CD4-positive, alpha-beta T cell treated with Interleukin-1 beta for 1 hour (primary cell): ENCODE data around the gene MSH3.
"Not testable (repeated sequence)": the region's sequence is repeated elsewhere in the genome, so short reads cannot be mapped to it uniquely, and the experiment has no call there.

ENCODE experiments used
- DNase-seq, 2 donors: peaks; one replicate each; pipeline ENCODE4 v3.0.0-alpha.2; 2020 to 2022

MSH3 gene

GRCh38 chr5:80864109-80864508 lies 209.7 kb downstream of the MSH3 start:
- no peak for DNase-seq

DNA sequence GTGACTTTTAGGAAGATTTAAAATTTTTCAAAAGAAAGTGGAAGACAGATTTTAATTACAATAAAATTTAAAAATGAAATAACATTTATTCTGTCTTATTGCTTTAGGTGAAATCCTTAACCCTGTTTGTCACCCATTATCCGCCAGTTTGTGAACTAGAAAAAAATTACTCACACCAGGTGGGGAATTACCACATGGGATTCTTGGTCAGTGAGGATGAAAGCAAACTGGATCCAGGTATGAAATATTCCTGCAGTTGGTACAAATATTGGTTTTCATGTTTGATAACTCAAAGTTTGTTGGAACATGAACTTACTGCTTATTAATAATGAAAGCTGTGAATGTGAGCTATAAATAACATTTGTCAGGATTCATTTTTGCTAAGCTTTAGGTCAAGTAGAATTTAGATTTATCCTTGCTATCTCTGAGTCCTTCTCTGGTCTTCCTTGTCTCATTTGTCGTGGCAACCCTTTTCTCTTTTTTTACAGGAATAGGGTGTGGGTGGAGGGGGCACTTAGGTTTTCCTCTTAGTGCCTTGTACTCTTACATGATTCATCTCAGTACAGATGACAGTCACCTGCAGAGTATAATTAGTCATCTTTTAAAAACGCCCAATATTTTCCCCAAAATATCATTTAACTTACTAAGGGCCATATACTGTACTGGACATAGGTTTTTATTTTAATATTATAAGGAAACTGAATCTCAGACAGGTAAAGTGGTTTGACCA lies 210.4 kb downstream of the MSH3 start:
- DNase-seq, result no peak

- no peak for DNase-seq
Measured at GRCh38 chr5:80865551-80865950, 211.1 kb downstream of the MSH3 start.

DNA sequence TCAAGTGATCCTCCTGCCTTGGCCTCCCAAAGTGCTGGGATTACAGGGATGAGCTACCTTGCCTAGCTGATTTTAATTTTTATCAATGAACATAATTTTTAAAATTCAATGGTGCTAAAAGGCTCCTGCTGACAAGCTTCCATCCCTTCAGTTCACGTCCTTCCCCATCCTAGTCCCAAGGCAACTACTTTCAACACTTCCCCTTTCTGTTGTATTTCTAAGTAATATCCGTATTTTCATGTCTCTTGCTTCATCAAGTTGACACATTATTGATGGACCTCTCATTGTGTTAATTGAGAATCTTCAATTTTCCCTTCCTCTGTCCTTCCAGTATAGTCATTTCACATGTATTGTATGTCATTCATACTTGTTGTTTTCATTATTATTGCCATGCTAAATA lies 211.9 kb downstream of the MSH3 start:
- DNase-seq, result no peak

- DNase-seq, result no peak
Measured at GRCh38 chr5:80867233-80867632, 212.8 kb downstream of the MSH3 start.

DNA sequence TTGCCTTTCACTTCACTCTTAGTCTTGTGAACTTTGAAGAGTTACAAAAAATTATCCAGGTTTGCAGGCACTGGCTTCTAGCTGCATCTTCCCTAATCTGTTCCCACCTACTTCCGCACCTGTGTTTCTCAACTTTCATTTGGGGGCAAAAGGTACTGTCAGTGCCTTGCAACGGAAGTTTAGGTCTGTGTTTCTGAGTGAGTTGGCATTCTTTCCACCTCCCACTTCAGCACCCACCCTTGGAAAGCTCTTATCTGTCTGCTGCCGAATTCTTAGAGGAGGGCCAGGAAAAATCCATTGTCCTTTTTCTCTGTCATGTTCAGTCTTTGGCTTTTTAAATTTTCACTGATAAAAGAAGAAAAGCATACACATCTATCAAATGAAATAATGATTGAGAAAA lies 216.0 kb downstream of the MSH3 start:
- DNase-seq, result no peak

DNA sequence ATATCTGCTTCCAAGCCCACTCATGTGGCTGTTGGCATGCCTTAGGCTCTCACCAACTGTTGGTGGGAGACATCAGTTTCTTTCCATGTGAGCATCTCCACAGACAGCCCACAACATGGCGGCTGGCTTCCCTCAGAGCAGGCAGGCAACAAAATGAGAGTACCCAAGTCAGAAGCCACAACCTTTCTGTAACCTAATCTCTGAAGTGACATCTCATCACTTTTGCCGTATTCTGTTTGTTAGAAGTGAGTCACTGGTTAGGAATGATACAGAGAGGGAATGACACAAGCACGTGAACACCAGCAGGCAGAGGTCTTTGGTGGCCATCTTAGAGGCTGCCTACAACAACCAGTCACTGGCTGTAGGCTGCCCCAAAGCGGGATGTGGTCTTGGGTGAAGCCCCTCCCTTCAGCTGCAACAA lies 217.1 kb downstream of the MSH3 start:
- DNase-seq, result no peak

DNA sequence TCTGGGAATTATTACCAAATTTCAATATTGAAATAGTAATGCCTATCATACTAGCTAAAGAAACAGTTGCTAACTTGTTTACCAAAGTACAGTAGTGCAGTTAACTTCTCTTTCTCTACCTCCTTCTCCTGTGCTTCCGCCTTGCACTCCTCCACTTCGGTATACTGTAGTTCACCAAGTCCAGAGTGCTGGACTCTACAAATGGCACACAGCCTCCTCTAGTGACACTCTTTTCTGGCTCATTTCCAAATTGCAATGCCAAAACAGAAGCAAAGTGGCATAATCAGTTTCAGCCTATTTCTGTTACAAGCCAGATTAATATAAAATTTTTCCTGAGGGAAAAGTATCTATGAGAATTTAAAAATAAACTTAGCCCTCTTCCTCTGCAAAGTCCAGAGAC lies 219.7 kb downstream of the MSH3 start:
- no peak for DNase-seq

GRCh38 chr5:80877592-80877991 lies 223.1 kb downstream of the MSH3 start:
- DNase-seq, result no peak

GRCh38 chr5:80881726-80882125 lies 227.3 kb downstream of the MSH3 start:
- no peak for DNase-seq

DNA sequence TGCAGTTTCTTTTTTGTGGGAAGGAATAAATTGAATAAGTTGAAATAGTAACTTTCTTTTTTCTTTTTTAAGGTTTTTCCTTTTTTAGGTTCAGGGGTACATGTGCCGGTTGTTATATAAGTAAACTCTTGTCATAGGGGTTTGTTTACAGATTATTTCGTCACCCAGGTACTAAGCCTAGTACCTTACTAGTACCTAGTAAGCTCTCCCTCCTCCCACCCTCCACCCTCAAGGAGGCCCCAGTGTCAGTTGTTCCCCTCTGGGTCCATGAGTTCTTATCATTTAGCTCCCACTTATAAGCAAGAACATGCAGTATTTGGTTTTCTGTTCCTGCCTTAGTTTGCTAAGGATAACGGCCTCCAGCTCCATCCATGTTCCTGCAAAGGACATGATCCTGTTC lies 228.9 kb downstream of the MSH3 start:
- not testable (repeated sequence) for DNase-seq

DNA sequence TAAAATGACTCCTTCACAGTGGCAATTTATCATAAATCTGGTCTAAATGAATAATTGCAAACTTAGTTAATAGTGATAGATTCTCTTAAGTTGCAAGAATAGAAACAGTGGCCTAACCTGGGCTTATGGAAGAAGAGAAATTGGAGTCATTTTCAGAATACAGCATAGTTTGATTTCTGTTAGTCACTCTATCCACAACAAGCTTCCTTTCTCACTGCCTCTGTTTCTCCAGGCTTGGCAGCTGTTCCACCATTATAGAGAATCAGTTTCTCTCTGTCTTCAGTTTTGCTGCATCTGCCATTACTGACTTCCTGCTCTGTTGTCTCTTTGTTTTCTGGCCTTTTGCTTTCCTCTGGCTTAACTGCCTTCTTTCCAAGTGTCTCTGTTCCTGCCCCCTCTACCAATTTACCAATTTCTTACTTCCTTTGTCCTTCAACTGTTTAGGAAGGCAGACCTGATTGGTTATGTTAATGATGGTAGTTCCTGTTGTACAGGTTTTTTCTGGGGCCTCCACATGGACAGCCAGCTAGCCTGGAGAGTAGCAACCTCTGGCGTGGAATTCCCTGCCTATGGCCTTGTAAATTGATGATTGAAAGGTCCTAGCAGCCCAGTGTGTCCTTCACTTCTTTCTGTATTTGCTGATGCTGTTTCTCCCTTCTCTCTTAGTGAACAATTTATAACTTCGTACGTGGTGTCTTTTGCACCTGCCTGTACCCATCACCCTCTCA lies 229.8 kb downstream of the MSH3 start:
- no peak for DNase-seq

- no peak for DNase-seq
Measured at GRCh38 chr5:80884929-80885328, 230.5 kb downstream of the MSH3 start.

DNA sequence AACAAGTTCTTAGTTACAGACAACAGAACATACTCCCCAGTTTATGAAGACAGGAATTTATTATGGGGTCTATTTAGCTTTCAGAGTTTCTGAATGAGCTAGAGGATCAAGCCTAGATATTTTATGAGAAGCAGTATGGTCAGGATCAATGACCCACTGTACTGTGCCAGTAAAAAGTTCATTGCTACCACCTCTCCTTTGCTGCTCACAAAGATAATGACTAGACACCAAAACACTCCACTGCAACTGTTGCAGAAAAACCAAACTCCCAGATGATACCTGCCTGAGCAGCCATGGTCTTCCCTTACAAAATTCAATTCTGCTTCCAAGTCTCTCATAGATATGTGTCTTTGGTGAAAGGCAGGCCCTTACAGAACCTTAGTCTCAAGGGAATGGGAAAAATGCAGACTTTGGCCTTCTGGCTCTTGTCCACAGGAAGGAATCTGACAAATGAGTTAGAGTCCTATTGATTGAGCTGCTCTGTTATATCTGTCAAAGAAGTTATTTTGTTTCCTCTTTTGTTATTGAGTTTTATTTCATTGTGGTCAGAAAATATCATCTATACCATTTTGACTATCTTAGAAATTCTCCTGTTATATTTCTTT lies 231.0 kb downstream of the MSH3 start:
- no peak for DNase-seq

GRCh38 chr5:80894083-80894482 lies 239.6 kb downstream of the MSH3 start:
- DNase-seq, result no peak

DNA sequence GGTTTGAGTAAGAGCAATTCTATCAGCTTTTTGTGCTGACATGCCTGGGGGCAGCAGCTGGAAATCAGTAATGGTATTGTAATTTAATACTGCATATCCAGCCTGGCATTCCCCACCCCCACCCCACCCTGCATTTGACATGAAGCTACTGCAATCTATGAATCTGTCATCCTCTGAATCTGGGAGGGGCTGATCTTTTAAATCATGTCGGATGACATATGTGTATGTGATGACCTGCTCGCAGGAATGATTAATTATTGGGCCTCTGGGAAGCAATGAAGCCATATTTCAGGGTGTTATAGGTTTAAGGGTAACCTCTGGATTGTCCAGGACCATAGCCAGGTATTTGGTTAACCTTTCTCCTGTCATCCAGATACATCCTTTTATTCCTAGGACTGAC lies 241.1 kb downstream of the MSH3 start:
- DNase-seq, result no peak

DNA sequence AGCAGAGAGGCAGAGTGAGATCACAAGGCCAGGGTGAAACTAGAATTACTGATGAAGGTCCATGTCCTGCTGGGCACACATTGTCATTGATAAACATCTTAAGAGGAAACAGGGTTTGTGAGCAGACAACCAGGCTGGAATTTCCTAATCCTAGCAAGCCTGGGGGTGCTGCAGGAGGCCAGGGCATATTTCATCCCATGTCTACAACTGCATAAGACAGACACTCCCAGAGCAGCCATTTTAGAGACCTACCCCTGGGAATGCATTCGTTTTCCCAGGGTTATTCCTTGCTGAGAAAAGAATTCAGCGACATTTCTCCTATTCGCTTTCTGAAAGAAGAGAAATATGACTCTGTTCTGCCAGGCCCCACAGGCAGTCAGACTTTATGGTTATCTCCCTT lies 248.2 kb downstream of the MSH3 start:
- DNase-seq, result not testable (repeated sequence)

- DNase-seq, result no peak
Measured at GRCh38 chr5:80904533-80905187, 250.2 kb downstream of the MSH3 start.

- DNase-seq, result no peak
Measured at GRCh38 chr5:80905405-80905804, 251.0 kb downstream of the MSH3 start.

- no peak for DNase-seq
Measured at GRCh38 chr5:80912479-80912878, 258.0 kb downstream of the MSH3 start.

DNA sequence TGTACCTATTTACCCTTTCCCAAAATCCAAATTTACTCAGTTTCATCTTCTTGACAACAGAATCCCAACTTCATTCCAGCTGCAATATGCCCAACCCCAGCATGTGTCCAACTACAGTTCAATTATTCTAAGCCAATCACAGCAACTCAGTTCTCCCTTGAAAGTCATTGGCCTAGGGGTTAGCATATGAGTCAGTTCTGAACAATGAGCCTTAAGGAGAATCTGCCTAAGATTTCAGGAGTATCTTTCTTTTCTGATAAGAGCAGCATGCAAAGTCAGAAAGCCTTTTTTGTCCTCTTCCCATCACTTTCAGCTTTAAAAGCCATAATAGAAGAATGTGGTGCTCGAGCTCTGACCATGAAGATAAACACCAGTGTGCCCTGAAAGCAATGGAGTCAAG lies 261.3 kb downstream of the MSH3 start:
- no peak for DNase-seq

DNA sequence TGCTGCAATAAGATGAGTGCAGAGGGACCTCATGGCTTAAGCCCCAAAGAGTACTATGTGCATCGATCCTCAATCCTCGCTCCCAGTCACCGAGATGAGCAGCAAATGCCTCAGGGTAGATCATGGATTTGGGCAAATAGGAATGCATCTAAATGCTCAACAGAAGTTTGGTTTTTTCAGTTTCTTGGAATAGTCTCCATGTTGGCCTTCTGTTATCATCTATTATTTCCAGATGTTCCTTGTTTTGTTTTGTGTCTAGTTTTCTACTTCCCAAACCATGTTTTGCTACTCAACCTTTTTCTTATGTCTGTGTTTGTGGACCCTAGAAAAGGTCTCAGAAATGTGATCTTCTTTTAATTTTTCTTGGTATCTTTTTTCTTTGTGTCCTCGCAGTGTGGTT lies 262.2 kb downstream of the MSH3 start:
- DNase-seq, result no peak

DNA sequence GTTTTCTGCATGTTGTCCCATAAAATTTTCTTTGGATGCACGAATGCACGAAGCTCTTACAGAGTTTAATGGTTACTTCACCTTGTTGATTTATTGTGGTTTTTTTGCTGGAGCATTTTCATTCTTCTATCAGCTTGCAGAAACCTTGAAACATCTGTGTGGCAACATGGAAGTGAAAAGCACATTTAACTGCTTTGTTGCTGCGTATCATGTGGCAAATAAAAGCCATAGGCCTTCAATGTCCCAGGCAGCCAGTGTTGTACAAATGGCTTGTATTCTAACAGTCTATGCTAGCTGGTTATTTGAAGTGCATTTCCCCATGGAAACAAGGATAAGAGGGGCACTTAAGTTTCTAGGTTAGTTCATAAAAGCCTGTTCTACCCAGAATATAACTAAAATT lies 263.2 kb downstream of the MSH3 start:
- DNase-seq, result no peak
